Activated CD8-positive, alpha-beta T cell treated with anti-CD3 and anti-CD28 coated beads for 36 hours (primary cell): ENCODE measurements around the gene SPOCD1. TPM values are rescaled to one million over a fixed set of nuclear protein-coding genes. Genes with fewer than 3 reads are reported as not detected.

ENCODE experiments used
- ATAC-seq: fragments of 200-7000 bp; cut with Tn5 transposase; one replicate; pipeline ENCODE4 v1.10.0; 2021; ENCODE audit warnings: mild to moderate bottlenecking, moderate library complexity
- CTCF ChIA-PET: fragments of 350-600 bp; sonication (Branson Sonifier 250); formaldehyde crosslinking; loops from one replicate; lab custom pipeline; 2021; ENCODE audit warnings: antibody characterized with exemption; lab: Charles Lee
- POLR2A ChIA-PET: fragments of 350-600 bp; sonication (Branson Sonifier 250); formaldehyde crosslinking; loops from one replicate; lab custom pipeline; 2021; ENCODE audit warnings: antibody characterized with exemption; lab: Charles Lee
- DNase-seq: peaks from one replicate; pipeline ENCODE4 v3.0.0-alpha.2; 2020
- H3K27ac Mint-ChIP-seq: one replicate; pipeline ENCODE4 v1.8.0; 2021; ENCODE audit warnings: mild to moderate bottlenecking, mixed read lengths
- H3K27me3 Mint-ChIP-seq: one replicate; pipeline ENCODE4 v1.8.0; 2021; ENCODE audit warnings: mixed read lengths
- H3K36me3 Mint-ChIP-seq: one replicate; pipeline ENCODE4 v1.8.0; 2021; ENCODE audit warnings: low read depth, mixed read lengths
- H3K4me1 Mint-ChIP-seq: one replicate; pipeline ENCODE4 v1.8.0; 2021; ENCODE audit warnings: low read depth, mixed read lengths
- H3K4me3 Mint-ChIP-seq: one replicate; pipeline ENCODE4 v1.8.0; 2021; ENCODE audit warnings: mild to moderate bottlenecking, moderate library complexity, mixed read lengths
- H3K9me3 Mint-ChIP-seq: one replicate; pipeline ENCODE4 v1.8.0; 2021; ENCODE audit warnings: mixed read lengths
- CTCF ChIP-seq: fragments of 200-600 bp; IDR thresholded peaks from one replicate; pipeline ENCODE4 v1.8.0; 2022; ENCODE audit warnings: antibody characterized with exemption, mild to moderate bottlenecking
- intact Hi-C: fragments of 100-400 bp; cut with micrococcal nuclease; formaldehyde crosslinking; loops from one replicate; pipeline ENCODE4 v1.10.0; 2022
- total RNA-seq, 2 experiments: library from RNA; stranded (reverse); gene quantifications; one replicate each; pipeline ENCODE4 v1.2.3, GENCODE V29; 2021

Gene SPOCD1
- total RNA-seq, 2 experiments from 2014 or later, result not detected

GRCh38 chr1:31793586-31794285 lies 22.1 kb downstream of the SPOCD1 start:
- ChIA-PET CTCF (no interaction called here), POLR2A (no interaction called here)
- Mint-ChIP-seq H3K4me3 (no peak overlapping the region), H3K27me3 (no peaks in the 10 kb centered on the region), H3K36me3 (no peaks in the 10 kb centered on the region), H3K9me3 (no peaks in the 10 kb centered on the region), H3K4me1 (no peaks in the 10 kb centered on the region), H3K27ac (no peak overlapping the region)
- ATAC-seq (no peak), DNase-seq (no peak)
- no peak for TF ChIP-seq CTCF
- intact Hi-C loops, result loop anchor here (5.0 kb wide), 1 partner anchor 131 kb away; no protein-coding TSS in a partner anchor

DNA sequence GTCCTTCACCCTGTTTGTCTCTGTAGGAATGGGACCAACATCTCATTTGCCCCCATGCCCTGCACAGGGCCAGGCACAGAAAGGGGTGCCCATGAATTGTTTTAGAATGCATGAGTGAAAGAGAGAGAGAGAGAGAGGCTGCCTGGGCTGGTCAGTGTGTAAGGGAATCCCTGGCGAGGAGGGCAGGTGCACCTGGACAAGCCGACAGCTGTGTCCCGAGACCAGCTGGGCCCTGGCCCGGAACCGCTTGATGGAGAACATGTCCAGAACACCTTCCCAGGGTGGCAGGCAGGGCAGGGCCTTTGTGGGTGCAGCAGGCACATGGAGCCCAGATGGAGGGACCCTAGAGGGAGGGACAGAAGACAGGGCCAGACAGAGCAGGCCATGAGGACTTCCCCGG lies 22.7 kb downstream of the SPOCD1 start:
- DNase-seq (no peak), ATAC-seq (no peak)
- POLR2A ChIA-PET, result no interaction called here
- Mint-ChIP-seq H3K27ac (no peak overlapping the region), H3K27me3 (no peaks in the 10 kb centered on the region), H3K36me3 (no peaks in the 10 kb centered on the region), H3K9me3 (no peaks in the 10 kb centered on the region), H3K4me3 (no peak overlapping the region), H3K4me1 (peaks cover 1% of the 10 kb centered on the region)
- intact Hi-C loops, result loop anchor here (5.0 kb wide), 1 partner anchor 131 kb away; no protein-coding TSS in a partner anchor
- CTCF ChIA-PET, result no interaction called here
- no peak for TF ChIP-seq CTCF

GRCh38 chr1:31792541-31792940 lies 23.3 kb downstream of the SPOCD1 start:
- H3K27ac Mint-ChIP-seq, result no peak overlapping the region
- intact Hi-C loops, result loop anchor here (5.0 kb wide), 1 partner anchor 130 kb away; no protein-coding TSS in a partner anchor
- ATAC-seq (no peak), DNase-seq (no peak)
- H3K9me3 Mint-ChIP-seq, result no peaks in the 10 kb centered on the region
- H3K4me1 Mint-ChIP-seq, result peaks cover 5% of the 10 kb centered on the region
- ChIA-PET POLR2A (no interaction called here), CTCF (no interaction called here)
- no peak overlapping the region for H3K4me3 Mint-ChIP-seq
- no peak for TF ChIP-seq CTCF
- H3K36me3 Mint-ChIP-seq, result no peaks in the 10 kb centered on the region
- no peaks in the 10 kb centered on the region for H3K27me3 Mint-ChIP-seq

- H3K4me3 Mint-ChIP-seq, result no peak overlapping the region
- H3K36me3 Mint-ChIP-seq, result no peaks in the 10 kb centered on the region
These were observed 23.7 kb downstream of the SPOCD1 start for GRCh38 chr1:31792116-31792515.

More at GRCh38 chr1:31792116-31792515, 23.7 kb downstream of the SPOCD1 start:
- ChIA-PET CTCF (interaction anchor here (0.8 kb wide), 1 partner anchor 172 kb away, joined by 3 read pairs; no protein-coding TSS in a partner anchor), POLR2A (no interaction called here)
- H3K27me3 Mint-ChIP-seq, result no peaks in the 10 kb centered on the region
- no peak for DNase-seq
- intact Hi-C loops, result loop anchor here (5.0 kb wide), 1 partner anchor 130 kb away; no protein-coding TSS in a partner anchor
- H3K4me1 Mint-ChIP-seq, result peaks cover 5% of the 10 kb centered on the region
- TF ChIP-seq CTCF, result no peak
- no peak for ATAC-seq
- no peak overlapping the region for H3K27ac Mint-ChIP-seq
- no peaks in the 10 kb centered on the region for H3K9me3 Mint-ChIP-seq
